MM.1S (cell line): ENCODE measurements around the gene STX4.

Experiments used
- DNase-seq: peaks from one replicate; pipeline ENCODE4 v3.0.0-alpha.2; 2015
- H2AFZ ChIP-seq: fragments of 300-600 bp; sonication (generic); 2 replicates; pipeline ENCODE4 v1.6.0; 2016; ENCODE audit warnings: antibody characterized with exemption, low read length
- H3F3A ChIP-seq: fragments of 300-600 bp; sonication (generic); 2 replicates; pipeline ENCODE4 v1.6.1; 2016; ENCODE audit warnings: mild to moderate bottlenecking, antibody characterized with exemption, low read length, moderate library complexity, mixed read lengths; ENCODE audit not compliant: insufficient read depth
- H3K27ac ChIP-seq: fragments of 300-600 bp; sonication (generic); 2 replicates; pipeline ENCODE4 v1.5.1; 2016; ENCODE audit warnings: mild to moderate bottlenecking, low read length
- H3K27me3 ChIP-seq: fragments of 300-600 bp; sonication (generic); replicated peaks from 2 replicates; pipeline ENCODE4 v1.6.0; 2016; ENCODE audit warnings: low read length; ENCODE audit not compliant: insufficient read depth
- H3K36me3 ChIP-seq: fragments of 300-600 bp; sonication (generic); replicated peaks from 2 replicates; pipeline ENCODE4 v1.6.1; 2016; ENCODE audit warnings: mild to moderate bottlenecking, low read length, mixed read lengths; ENCODE audit not compliant: insufficient read depth
- H3K4me1 ChIP-seq: fragments of 300-600 bp; sonication (generic); 2 replicates; pipeline ENCODE4 v1.6.1; 2016; ENCODE audit warnings: low read length, mixed read lengths
- H3K4me2 ChIP-seq: fragments of 300-600 bp; sonication (generic); 2 replicates; pipeline ENCODE4 v1.6.0; 2016; ENCODE audit warnings: low read depth, low read length
- H3K4me3 ChIP-seq: fragments of 300-600 bp; sonication (generic); 2 replicates; pipeline ENCODE4 v1.5.1; 2016; ENCODE audit warnings: low read length, mixed read lengths
- H3K79me2 ChIP-seq: fragments of 300-600 bp; sonication (generic); 2 replicates; pipeline ENCODE4 v1.6.1; 2016; ENCODE audit warnings: mixed run types, low read length, mixed read lengths
- H3K9ac ChIP-seq: fragments of 300-600 bp; sonication (generic); 2 replicates; pipeline ENCODE4 v1.6.1; 2016; ENCODE audit warnings: low read length, mixed read lengths
- H3K9me2 ChIP-seq: fragments of 300-600 bp; sonication (generic); replicated peaks from 2 replicates; pipeline ENCODE4 v1.6.1; 2016; ENCODE audit warnings: mild to moderate bottlenecking, low read length, mixed read lengths; ENCODE audit not compliant: insufficient read depth
- H3K9me3 ChIP-seq: fragments of 300-600 bp; sonication (generic); replicated peaks from 2 replicates; pipeline ENCODE4 v1.6.1; 2016; ENCODE audit warnings: mild to moderate bottlenecking, low read length, mixed read lengths; ENCODE audit not compliant: insufficient read depth
- H4K20me1 ChIP-seq: fragments of 300-600 bp; sonication (generic); 2 replicates; pipeline ENCODE4 v1.6.1; 2016; ENCODE audit warnings: mild to moderate bottlenecking, low read length, moderate library complexity, mixed read lengths; ENCODE audit not compliant: insufficient read depth
- CTCF ChIP-seq: fragments of 300-600 bp; sonication (generic); IDR thresholded peaks from 2 replicates; pipeline ENCODE4 v1.5.1; 2016; ENCODE audit warnings: antibody characterized with exemption, low read length, mixed read lengths
- EZH2 ChIP-seq: fragments of 300-600 bp; sonication (generic); optimal IDR thresholded peaks from 2 replicates; pipeline ENCODE3; 2017; ENCODE audit warnings: low read depth, mild to moderate bottlenecking, antibody characterized with exemption, low read length, mixed read lengths
- EZH2phosphoT487 ChIP-seq: fragments of 300-600 bp; sonication (generic); IDR thresholded peaks from 2 replicates; pipeline ENCODE4 v1.6.1; 2018; ENCODE audit warnings: antibody characterized with exemption, low read length

Gene STX4

GRCh38 chr16:31036691-31037090, 3.3 kb downstream of the STX4 start:
- H3K4me1 ChIP-seq: 0 out of 2 replicates have a peak, but pooled peaks cover 5% of the 10 kb centered on the region
- H3K79me2 ChIP-seq: peaks cover 14% of the 10 kb centered on the region
- DNase-seq: no peak
- H4K20me1 ChIP-seq: no peaks in the 10 kb centered on the region
- no peak overlapping the region for H3K9ac ChIP-seq
- no peak for TF ChIP-seq EZH2
- no peak for TF ChIP-seq CTCF
- no peak for TF ChIP-seq EZH2phosphoT487
- no peaks in the 10 kb centered on the region for H3K9me3 ChIP-seq
- no peaks in the 10 kb centered on the region for H3K27me3 ChIP-seq
- H3F3A ChIP-seq: peaks cover 13% of the 10 kb centered on the region; the same call in 1 of the 2 replicates
- H3K9me2 ChIP-seq: no peaks in the 10 kb centered on the region
- H3K4me2 ChIP-seq: no peak overlapping the region
- H3K4me3 ChIP-seq: no peak overlapping the region
- no peak overlapping the region for H3K27ac ChIP-seq
- H2AFZ ChIP-seq: no peak overlapping the region
- H3K36me3 ChIP-seq: no peaks in the 10 kb centered on the region

DNA sequence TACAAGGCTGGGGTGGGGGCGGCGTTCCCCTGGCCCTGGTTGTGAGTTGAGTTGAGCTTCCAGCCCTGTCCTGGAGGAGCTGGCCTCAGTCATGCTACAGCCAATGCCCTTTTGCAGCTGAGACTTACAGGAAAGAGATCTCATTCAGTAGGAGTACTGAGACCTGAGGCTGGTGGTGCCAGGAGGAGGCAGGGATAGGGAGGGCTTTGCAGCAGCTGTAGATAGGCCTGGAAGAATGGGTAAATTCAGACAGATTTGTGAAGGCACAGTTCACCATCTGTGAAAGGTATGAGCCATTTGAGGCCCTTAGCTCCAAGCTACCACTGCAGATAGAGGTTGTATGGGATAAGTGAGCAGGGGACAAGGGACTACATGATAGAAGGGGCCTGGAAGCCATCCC, 5.6 kb downstream of the STX4 start:
- Histone ChIP-seq H3K4me3 (no peak overlapping the region), H3K27ac (no peak overlapping the region), H3K27me3 (no peaks in the 10 kb centered on the region), H3K4me1 (no peaks in the 10 kb centered on the region), H3K36me3 (no peaks in the 10 kb centered on the region), H3K9ac (no peak overlapping the region), H3K79me2 (peaks cover 7% of the 10 kb centered on the region), H3K9me2 (no peaks in the 10 kb centered on the region), H2AFZ (no peak overlapping the region), H3K4me2 (no peak overlapping the region), H3K9me3 (no peaks in the 10 kb centered on the region), H3F3A (no peaks in the 10 kb centered on the region), H4K20me1 (no peaks in the 10 kb centered on the region)
- no peak for DNase-seq
- TF ChIP-seq CTCF (no peak), EZH2phosphoT487 (no peak), EZH2 (no peak)

DNA sequence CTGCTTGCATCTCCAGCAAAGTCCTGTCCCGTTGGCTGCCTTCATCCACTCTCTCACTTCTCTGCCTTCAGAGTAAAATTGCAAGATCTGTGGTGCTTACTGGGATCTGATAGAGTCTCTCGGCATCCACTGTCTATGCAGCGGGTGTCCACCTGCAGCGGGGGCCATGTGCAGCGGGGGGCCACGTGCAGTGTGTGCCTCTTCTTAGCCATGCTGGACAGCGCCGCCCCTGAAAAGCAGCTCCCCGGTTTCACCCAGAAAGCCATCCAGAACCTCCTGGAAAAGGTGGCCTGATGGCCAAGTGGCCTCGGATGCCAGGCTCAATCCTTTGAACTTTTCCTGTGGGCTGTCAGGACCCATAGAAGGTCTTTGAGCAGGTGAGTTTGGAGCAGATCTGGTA, 9.5 kb downstream of the STX4 start:
- no peak overlapping the region for H2AFZ ChIP-seq
- no peaks in the 10 kb centered on the region for H3K36me3 ChIP-seq
- no peaks in the 10 kb centered on the region for H3K4me1 ChIP-seq
- H3K27me3 ChIP-seq: no peaks in the 10 kb centered on the region
- no peak for TF ChIP-seq EZH2
- TF ChIP-seq EZH2phosphoT487: no peak
- no peak for TF ChIP-seq CTCF
- no peak overlapping the region for H3K27ac ChIP-seq
- H3K9me2 ChIP-seq: no peaks in the 10 kb centered on the region
- no peaks in the 10 kb centered on the region for H4K20me1 ChIP-seq
- no peak overlapping the region for H3K4me2 ChIP-seq
- no peaks in the 10 kb centered on the region for H3K9me3 ChIP-seq
- no peaks in the 10 kb centered on the region for H3F3A ChIP-seq
- H3K9ac ChIP-seq: no peak overlapping the region
- DNase-seq: no peak
- H3K79me2 ChIP-seq: no peaks in the 10 kb centered on the region
- no peak overlapping the region for H3K4me3 ChIP-seq
